Colon (tissue), 2 donors: ENCODE results near the gene SOST.

Experiments
- FAIRE-seq: peaks from 2 replicates; lab custom pipeline; 2012; peaks lifted over from hg19 to GRCh38; lab: Jason Lieb, UNC
- donor health status: control.
- donor health status: control.

Gene SOST

GRCh38 chr17:43774304-43775250, 16.0 kb upstream of the SOST start:
- no peak for FAIRE-seq

DNA sequence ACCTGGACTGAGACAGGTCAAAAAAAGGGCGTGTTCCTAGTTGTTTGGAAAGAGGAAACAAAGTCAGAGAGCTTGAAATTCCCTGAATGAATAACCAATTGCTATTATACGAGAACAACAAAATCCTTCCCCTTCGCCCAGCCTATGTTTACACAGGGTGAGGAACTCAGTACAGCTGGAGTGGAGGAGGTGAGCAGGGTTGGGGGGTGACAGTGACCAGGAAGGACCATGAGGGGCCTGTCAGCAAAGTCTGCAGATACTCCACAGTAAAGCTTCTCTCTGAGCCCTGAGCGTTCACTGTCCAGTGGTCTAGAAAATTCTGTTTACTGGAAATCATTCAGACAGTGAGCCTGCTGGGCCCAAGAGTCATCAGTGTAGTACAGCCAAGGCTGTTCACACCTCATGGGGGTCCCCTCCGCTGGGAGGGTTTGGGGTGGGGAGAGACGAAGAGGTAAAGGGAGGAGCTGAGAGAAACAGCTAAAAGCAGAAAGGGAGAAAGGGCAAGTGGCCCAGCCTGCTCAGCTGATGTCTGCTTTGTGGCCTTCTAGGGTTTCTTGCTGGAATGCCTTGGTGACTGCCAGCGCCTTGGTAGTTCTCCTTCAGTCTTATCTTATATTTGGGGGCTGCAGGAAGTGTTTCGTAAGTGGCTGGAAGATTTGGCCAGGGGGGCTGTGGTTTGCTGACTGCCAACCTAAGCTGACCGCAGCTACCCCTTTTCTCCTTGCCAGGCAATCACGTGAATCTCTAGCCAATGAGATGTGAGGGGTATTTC, 14.5 kb upstream of the SOST start:
- no peak for FAIRE-seq

- no peak for FAIRE-seq
Observed at GRCh38 chr17:43771463-43771862, 12.9 kb upstream of the SOST start.

DNA sequence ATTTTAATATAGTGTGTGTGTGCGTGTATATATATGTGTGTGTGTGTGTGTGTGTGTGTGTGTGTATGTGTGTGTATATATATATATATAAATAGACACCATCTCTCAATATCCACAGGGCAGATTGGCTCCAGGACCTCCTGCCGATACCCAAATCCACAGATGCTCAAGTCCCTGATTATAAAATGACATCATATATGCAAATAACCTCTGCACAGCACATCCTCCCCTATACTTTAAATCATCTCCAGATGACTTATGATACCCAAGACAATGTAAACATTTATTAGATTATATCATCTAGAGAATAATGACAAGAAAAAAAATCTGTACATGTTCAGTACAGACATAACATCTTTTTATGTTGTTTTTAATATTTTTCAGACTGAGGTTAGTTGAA, 12.4 kb upstream of the SOST start:
- FAIRE-seq = no peak

DNA sequence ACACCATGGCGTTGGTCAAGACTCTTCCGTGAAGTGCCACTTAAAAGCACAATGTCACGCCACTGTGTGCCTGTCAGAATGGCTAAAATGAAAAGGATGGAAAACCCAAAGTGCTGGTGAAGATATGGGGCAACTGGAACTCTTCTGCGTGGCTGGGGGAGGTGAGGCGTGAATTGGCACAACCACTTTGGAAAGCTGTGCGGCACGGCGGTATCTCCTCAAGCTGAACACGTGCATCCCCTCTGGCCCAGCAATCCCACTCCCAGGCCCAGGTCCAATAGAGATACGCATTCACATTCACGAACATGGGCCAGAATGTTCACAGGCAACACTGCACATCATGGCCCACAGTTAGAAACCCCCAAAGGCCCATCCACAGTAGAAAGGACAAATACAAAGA, 11.3 kb upstream of the SOST start:
- no peak for FAIRE-seq

DNA sequence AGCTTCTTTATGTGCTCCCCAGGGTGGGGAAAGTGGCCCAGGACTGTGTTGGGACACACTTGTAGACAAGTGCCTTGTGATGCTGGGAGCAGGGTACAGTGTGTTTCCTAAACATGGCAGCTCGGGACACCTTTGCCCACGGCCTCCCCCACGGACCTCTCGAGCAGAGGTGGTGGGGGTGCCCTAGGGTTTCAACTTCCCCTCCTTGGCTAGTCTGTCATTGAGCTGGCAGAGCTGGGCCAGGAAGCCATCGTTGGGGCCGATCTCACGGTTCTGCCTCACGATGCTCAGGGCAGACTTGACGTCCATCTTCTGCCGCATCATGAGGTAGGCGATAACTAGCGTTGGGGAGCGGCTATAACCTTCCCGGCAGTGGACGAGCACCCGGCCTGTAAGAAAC, 10.8 kb upstream of the SOST start:
- no peak for FAIRE-seq

GRCh38 chr17:43768943-43769342, 10.4 kb upstream of the SOST start:
- no peak for FAIRE-seq

GRCh38 chr17:43768382-43768781, 9.8 kb upstream of the SOST start:
- FAIRE-seq = no peak

- no peak for FAIRE-seq
Observed at GRCh38 chr17:43767713-43768059, 9.1 kb upstream of the SOST start.

DNA sequence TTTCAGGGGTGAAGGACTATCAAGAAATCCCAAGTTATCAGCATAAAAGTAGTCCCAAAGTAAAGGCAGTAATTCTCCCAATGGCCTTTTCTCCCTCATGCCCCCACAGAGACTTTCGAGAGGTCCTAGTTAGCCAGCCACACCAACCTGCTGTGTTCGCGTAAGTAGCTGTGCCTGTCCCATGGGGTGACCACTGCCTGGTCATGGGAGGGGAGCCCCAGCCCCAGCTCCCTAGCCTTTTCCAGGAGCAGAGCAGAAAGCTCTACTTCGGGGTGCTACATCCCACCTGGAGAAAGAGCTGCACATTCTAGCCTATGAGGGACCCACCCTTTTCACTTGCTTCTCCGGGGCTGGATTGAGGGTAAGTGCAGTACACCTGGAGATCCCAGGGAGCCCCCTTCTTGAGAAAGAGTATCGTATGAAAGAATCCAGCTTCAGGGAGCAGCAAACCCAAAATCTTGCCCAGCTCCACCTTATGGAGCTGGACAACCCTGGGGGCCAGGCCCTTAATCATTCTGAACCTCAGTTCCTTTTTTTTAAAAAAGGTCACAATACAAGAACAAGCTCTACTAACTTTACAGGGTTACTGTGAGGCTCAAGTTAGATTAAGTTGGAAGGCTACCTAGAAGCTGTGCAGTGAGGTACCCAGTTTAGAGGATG, 8.6 kb upstream of the SOST start:
- no peak for FAIRE-seq

- no peak for FAIRE-seq
Observed at GRCh38 chr17:43766413-43767052, 7.9 kb upstream of the SOST start.

DNA sequence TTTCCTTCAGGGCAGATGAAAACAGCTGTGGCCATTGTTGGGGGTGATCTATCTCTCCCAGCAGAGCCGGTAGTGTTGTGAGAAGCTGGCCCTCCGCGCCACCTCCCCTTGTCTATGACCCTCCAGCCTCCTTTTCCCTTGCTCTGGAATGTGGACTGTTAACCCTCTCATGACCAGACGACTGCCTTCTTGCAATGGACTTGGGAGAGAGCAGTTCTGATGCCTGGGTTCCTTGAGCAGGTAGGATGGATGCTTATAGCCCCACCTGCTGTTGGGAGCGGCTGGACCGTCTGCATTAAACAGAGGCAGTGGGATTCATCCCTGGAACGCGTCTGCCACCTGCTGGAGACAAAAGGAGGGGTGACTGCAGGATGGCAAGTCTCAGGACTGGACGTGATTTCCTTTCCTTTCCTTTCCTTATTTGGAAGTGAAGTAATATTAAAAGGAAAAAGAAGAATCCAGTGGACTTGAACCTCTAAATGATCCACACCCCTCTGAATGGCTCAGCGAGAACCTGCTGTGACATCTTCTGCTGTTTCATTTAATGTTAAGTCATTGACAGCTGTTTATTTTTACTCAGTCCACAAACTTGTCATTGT, 1.8 kb upstream of the SOST start:
- peak; percentile 61 for FAIRE-seq

DNA sequence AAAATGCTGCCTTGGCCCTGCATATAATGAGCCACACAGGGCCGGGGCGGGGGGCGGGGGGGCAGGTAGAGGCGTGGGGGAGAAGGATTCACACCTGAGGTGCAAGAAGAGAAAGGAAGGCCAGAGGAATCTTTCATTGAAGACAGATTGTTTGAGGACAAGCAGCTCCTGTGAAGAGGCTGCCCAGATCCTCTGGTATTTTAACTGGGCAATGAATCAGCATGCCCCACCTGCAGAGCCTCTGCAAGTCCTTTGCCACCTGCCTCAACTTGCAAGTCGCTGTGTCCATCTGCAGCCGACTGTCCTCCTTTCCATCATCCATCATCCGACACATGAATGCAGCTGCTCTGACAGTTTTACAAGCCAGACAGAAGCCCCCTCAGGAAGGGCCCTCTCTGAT, 1.2 kb upstream of the SOST start:
- FAIRE-seq = no peak

DNA sequence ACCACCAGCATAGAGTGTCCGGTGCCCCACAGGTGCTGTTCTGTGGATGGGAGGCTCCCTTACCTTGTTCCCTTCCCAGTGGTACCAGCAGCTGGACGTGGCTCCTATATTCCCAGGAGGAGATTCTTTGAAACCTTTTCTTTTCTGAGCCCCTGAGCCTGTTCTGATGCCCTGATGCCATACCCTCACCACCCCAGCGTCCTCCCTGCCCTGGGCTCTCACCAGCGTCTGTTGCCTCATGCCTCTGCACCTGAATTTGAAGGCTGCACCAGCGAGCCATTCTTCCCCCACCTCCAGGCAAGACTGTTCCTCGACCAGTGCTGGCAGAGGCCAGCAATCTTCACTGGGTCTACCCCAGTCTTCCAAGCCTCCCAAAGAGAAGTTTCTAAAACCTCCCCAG, 505 bp downstream of the SOST start:
- no peak for FAIRE-seq

DNA sequence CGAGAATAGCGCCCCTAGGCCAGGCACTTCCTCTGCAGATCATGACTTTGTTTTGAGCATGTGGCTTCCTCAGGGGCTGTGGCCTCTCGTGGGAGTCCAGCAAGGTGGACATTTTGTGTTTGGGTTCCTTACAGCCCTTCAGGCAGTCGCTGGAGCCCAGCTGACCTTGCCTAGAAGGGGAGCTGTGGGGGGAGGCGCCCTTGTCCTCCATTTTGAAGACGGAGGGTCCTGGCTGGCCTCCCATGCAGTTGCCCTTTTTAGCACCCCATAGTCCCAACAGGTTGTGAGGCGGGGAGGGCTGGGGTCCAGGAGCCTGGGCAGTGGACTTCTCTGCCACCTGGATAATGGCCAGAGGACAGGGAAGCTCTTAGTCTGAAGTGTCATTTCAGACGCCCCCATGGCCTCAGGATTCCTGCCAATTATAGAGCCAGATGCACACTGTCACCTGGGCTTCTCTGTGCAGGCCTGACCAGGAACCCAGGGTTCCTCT, 1.4 kb downstream of the SOST start:
- no peak for FAIRE-seq

DNA sequence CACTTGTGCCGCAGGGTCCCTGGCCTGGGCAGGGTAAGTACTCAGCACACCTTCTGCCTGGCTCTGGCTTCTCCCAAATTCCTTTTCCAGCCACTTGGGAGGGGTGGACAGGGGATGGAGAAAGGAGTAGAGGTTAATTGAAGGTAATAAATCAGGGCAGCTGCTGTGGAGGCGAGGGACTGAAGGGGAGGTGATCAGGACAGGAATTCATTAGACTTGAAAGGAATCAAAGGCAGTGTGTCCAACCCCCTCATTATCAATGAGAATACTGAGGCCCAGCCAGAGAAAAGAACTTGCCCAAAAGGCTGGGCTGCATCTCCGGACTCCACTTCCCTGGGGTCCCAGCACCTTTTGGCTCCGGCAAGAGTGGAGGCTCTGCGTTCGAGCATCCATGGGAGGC, 2.4 kb downstream of the SOST start:
- no peak for FAIRE-seq

GRCh38 chr17:43755389-43755875, 3.2 kb downstream of the SOST start:
- FAIRE-seq = no peak

DNA sequence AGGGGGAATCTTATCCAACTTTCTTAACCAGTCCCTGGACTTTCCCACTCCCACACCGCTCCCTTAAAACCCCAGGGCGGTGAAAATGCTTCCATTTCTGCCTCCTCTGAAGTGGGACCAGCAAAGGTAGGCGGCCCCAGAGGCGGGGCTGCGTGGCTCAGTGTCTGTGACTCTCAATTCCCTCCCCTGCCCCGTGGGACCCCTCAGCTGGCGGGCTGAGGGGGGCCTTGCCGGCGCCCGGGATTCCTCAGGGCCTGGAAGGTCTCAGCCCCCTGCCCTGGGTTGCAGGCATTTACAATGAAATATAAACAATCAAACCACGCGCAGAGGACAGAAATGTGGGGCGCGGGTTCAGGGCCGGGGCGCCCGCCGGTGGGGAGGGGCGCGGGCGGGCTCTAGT, 3.6 kb downstream of the SOST start:
- FAIRE-seq = no peak

GRCh38 chr17:43753493-43754129, 5.0 kb downstream of the SOST start:
- FAIRE-seq = no peak

DNA sequence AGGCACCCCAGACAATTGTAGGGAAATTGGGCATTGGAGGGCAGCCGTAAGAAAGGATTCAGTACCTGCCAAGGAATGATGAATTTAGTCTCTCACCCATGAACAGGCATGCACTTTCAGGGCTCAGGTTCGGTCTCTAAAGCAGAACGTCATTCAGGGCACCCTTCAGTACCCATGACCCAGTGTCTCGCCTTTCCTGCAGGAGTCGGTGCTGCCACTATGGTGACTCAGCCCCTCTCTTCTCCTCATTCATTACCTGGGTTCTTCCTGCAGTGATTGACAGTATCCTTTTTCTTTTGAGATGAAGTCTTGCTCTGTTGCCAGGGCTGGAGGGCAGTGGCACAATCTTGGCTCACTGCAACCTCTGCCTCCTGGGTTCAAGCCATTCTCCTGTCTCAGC, 8.4 kb downstream of the SOST start:
- FAIRE-seq = no peak

DNA sequence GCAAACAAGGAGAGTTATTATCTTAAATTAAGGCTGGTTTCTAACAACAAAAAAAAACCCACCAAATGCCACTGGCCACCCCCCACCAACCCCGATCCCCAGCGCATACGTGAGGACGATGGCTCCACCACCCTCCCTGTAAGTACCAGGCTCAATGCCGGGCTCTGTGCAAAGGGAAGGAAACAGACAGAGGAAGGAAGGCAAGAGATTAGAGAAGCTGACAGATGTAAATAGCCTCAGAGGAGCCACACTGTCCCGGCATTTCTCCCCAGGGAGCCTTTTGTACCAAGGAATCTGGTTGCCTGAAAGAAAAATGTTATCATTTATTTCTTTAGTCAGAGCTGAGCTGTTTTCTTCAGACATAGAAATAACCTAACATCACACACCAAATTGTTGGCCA, 13.1 kb downstream of the SOST start:
- no peak for FAIRE-seq
